PC-3 (cell line): ENCODE measurements around the gene TBC1D3I.
"Not testable (repeated sequence)": the region's sequence is repeated elsewhere in the genome, so short reads cannot be mapped to it uniquely, and the experiment has no call there.

Experiments
- CTCF ChIP-seq: fragments of 300-600 bp; sonication (generic); conservative IDR thresholded peaks from 2 replicates; pipeline ENCODE4 v1.5.1; 2017; ENCODE audit warnings: antibody characterized with exemption, low read depth, mild to moderate bottlenecking, low read length
- EZH2 ChIP-seq: fragments of 300-600 bp; sonication (generic); IDR thresholded peaks from one replicate; pipeline ENCODE4 v1.6.1; 2017; ENCODE audit warnings: antibody characterized with exemption, mild to moderate bottlenecking, low read length; ENCODE audit not compliant: unreplicated experiment
- EZH2phosphoT487 ChIP-seq: fragments of 300-600 bp; sonication (generic); IDR thresholded peaks from 2 replicates; pipeline ENCODE4 v1.6.1; 2018; ENCODE audit warnings: mild to moderate bottlenecking, antibody characterized with exemption, low read length, borderline replicate concordance

GRCh38 chr17:36219556-36219955, 44.8 kb downstream of the TBC1D3I start:
- TF ChIP-seq EZH2, CTCF, EZH2phosphoT487: not testable (repeated sequence)
